Stimulated activated CD8-positive, alpha-beta memory T cell treated with anti-CD3 and anti-CD28 coated beads, Interleukin-15, amount 100 ng/mL, for 1 hour (primary cell): ENCODE data around the gene PARD3.

Source experiments
- DNase-seq: peaks from one replicate; pipeline ENCODE4 v3.0.0-alpha.2; 2020; ENCODE audit warnings: low read depth

PARD3 gene

DNA sequence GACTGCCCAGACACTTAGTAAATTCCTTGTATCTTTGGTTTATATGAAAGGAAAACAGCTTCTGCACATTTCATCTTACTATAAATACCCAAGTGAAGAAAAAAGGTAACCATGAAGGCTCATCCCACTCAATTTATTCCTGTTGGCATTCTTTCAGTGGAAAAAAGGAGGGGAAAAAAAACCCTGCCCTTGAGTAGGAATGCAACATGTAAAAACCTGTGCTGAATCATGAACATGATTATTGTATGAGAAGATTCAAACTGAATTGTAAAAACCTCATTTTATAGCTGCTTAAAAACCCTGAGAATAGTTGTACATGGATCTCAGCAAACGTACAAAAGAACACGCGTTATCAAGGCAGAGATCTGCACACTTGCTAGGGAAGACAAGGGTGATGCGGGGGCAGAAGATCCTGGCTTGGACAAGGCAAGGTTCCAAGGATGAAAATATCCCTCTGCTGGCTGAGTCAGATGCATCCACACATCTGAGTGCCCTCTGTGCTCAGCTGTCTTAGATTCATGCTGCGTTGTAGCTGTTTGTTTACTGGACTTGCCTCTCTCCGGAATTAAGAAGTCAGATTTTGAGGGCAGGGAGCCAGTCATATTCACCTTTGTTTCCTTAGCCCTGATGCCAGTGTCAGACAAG lies 658.2 kb downstream of the PARD3 start:
- DNase-seq = no peak

DNA sequence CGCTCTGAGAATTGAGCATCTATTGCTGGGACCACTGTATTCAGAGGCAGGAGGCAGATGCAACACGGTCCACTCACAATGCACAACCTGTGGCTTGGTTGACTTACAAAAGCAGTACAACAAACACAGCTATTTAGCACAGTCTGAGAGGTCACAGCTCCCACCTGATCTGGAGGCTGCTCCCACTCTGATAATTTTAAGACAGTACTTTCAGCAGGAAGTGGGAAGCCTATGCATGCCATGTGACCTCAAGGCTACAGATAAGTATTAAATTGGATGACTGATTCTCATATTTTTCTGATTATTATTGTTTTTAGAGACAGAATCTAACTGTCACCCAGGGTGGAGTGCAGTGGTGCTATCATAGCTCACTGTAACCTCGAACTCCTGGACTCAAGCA lies 659.3 kb downstream of the PARD3 start:
- no peak for DNase-seq

DNA sequence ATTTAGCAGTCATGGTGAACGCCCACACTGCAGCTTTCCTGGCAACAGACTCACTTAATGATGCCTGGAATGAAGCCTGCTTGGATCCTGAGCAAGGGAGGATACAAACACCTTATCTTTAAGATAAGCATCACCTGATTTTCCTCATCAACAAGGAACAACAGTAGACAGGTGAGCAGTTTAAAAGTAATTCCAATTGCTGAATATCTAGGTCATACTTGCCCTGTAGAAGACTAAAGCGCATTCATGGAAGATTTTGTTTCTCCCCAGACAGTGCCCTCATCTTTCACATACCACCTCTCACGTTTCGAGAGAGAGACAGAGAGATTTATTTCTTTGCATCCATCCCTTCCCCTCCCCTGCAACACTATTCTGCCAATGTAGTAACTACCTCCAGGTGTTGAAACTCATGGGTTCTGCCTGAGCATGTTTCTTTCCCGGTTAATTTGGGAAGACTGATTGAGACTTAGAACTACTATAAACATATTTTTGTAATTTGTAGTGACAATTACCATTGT lies 660.7 kb downstream of the PARD3 start:
- DNase-seq = no peak

DNA sequence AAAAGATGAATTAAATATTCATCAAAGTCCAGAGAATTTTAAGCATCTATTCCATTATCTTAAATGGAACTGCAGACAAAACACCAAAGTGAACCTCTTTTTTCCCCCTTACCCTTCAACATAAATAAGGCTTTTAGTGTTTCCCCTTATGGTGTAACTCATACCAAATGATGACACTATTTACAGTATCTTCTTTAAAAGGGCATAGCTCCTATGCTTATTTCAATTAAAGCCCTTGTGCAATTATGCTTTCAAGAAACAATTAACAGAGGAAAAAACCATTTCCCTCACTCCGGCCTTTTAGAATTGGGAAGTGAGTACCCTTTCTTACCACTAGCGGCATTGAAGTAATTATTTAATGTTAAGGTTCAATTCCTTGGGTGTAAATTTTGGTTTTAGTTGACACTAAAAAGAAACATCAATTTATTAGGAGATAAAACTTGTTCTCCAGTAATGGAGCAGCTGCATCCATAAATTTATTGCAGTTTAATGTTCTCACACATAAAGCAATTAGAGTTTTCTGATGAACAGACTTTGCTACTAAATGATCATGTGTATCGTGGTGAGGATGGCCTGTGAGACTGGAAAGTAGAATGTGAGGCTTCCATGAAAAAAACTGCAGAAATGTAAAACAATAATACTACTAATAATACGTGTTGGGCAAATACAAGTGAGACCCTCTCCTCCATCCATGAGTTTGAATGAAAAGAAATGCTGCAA lies 661.3 kb downstream of the PARD3 start:
- DNase-seq = no peak

DNA sequence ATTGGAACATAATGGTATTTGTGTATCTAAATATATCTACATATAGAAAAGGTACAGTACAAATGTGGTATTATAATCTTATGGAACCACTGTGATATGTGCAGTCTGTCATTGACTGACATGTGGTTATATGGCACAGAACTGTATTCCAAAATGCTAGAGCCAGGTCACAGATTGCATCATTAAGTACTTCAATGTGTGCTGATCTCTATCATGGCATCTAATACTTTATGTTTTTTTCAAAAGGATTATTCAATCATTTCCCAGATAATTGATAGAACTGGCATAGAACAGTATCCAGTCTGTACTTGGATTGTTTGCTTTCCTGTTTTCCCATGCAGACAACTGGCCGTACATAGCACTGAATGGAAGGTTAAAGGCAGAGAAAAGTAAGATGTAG lies 662.7 kb downstream of the PARD3 start:
- DNase-seq = no peak

DNA sequence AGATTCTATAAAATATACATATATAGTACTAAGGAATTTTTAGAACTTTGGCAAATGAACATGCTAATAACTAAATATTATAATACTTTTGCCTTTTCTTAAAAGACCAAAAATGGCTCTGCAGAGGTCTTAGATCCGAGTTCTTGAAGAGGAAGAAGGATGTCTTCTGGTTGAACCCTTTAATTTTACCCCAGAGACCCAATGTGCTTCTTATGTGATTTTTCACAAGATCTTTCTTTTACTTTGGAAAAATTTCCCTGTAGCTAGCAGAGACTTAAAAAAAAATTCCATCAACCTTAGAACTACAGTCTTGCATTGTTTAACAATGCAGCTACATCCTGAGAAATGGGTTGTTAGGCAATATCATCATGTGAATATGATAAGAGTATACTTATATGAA lies 663.2 kb downstream of the PARD3 start:
- no peak for DNase-seq

DNA sequence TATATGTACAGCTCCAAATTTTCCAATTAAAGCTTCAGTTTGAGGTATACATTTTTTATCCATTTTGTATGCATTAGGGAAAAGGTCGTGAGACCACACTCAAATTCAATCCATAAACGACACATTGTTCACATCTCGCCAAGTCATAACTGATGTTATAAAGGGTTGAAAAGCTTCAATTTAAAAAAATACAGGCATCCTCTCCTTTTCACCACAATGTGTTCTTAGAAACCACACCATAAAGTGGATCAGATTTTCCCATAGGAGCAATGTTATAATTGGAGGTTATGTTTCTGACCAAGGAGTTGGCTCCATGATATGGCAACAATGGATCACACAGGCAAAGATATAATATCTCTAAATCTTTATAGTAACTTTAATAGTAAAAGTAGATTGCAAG lies 663.6 kb downstream of the PARD3 start:
- no peak for DNase-seq

DNA sequence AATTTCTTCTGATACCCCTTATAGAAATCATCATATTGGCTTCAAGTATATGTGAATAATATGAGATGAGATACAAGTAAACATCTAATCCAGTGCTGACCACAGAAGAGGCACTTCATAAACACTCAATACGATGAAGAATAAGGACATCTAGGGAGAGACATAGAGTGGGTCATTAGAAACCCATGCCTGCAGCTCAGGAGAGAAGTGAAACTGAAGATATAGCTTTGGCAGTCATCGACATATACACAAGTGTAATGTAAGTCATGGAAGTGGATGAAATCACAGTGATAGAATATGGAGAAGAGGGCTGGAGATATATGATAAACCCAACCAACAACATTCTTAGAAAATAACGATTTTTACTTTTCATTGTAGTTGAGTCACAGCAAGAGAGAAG lies 665.0 kb downstream of the PARD3 start:
- DNase-seq = no peak

DNA sequence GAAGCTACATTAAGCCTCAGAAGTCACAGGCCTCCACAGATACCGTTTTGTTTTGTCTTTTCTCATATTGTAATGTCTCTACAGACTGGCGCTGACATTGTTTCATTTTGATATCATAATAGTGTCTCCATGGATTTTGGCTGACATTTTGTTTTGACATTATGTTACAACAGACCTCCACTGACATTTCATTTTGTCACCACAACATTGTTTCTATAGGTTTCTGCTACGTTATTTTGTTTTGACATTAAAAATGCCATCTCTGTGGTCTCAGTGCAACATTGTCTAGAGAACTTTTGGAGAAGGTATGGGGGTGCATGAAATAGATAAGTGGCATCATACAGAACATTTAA lies 666.8 kb downstream of the PARD3 start:
- no peak for DNase-seq

DNA sequence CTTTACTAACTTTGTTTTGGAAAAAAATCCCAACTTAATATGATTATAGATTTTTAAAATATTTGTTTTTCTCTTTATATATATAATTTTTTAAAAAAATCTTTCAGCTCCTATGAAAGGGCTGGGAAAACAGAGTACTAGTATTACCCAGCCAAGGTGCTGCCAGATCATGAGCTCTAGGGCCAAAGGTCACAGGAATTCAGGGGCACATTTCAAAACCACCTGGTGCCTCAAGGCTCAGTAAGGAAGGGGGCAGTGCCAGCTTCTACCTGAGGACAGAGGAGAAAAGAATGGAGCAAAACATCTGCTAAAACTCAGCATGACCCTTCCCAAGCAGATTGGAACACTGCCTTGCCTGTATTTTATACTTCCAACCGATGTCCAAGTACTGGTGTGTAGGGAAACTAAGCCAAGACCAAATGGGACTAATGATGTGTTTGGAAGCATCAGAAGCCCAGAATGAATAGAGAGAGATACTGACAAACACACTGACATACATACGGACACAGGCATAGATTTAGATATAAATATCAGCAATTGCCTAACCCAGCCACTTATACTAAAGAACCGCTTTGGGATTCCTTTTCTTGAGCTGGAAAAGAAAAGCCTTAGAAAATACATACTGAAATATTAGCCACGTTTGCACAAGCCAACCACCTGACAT lies 667.3 kb downstream of the PARD3 start:
- DNase-seq = no peak

DNA sequence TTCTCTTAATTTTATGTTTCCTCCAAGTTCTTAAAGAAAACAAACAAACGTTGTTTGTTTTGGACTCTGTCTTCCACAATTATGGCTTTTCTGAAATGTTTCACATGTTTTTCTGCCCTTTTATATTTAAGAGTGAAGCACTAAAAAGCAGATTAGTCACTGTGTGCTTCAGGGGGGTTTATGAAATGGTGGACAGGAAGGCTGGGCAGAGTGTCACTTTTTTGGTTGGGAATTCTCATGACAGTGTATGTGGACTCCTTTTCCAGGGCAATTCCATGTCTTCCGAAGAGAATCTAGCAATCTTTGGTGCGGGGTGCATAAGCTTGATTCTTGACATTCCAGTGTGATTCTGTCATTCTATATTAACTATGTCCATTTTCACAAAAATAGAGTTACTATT lies 669.4 kb downstream of the PARD3 start:
- DNase-seq = no peak

DNA sequence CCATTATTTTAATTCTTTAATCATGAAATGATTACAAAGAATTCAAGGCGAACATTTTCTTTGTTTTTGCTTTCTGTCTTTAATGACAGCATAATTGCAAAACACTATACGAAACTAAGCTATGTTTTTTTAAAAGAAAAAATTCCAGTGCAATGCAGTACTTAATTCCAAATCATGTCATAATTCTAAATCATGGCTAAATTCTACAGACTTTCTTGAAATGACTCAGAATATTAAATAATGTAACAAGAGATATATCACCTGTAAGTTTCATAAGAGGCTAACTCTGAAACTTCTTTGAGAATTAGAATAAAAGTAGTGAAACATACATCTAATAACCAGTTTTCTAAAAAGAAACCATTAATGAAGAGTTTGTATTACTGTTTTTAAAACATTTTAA lies 671.6 kb downstream of the PARD3 start:
- no peak for DNase-seq

DNA sequence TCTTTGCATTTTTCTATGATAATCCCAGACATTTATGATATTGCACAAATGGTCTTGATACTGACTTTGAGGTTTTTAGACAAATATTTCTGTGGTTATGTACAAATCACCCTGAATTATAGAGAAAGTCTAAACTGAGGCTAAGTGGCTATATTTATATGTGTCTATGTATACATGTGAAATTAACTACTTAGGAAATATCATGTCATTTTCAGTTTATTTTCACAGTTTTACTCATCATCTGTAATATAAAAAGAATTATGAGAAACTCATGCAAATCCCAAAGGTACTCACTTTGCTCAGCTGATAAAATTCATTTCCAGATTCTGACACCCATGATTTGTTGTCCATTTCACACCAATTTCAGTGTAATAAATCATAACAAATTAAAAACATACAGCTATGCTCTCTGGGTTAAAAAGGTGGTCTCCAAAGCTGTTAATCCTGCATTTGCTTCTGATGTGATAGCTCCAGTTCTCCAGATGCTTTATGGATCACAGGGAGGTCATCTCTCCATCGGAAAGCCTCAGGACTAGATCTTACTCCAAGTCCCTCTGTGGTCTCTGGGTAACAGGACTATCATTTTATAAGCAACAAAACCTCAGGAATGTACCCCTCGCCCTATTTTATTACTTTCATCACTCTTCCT lies 673.9 kb downstream of the PARD3 start:
- DNase-seq = no peak

DNA sequence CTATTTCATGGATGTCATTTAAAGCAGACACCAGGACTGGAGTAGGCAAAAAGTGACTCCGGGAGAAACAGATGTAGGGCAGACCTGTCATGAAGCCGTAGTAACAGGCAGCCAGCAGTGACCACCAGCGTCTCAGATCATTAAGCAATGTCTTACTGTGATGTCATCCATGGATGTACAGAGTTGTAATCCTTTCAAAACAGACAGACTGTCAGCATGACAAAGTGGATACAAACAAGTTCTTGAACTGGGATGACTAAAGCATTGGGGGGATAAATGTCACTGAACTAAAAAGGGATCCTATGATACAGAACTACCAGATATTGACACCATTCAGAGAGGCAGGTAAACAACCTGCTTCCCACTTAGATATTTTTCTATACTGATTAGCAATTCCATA lies 675.5 kb downstream of the PARD3 start:
- no peak for DNase-seq

DNA sequence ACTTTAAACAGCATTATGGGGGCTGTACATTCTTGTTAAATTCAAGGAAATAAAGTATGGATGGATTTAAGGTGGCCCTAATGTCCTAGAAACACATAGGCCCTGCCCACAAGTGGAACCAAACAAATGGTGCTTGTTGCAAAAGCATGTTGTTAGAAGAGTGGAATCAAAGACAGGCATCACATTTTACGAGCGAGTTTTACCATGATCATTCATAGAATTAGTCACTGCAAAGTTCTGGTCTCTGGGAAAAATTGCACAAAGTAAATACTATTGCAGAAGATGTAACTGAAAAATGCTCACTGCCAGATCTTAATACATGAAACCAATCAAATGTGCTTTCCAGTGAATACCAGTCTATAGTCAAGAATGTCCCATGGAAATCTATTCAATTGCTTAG lies 677.1 kb downstream of the PARD3 start:
- DNase-seq = no peak

DNA sequence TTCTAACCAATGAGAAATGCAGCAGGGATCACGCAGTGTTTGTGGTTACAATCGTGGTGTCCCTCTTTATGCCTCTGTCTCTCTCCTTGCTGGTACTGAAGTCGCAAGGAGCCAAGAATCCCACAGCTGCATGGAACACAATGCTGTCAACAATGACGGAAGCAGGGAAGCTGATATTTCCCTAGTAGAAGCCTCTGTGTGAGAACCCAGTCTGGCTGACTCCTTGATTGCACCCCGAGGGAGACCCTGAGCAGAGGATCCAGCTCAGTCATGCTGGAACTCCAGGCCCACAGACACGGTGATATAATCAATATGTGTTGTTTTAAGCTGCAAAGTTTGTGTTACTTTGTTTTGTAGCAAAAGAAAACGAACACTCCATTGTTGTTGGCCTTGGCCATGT lies 677.9 kb downstream of the PARD3 start:
- no peak for DNase-seq

DNA sequence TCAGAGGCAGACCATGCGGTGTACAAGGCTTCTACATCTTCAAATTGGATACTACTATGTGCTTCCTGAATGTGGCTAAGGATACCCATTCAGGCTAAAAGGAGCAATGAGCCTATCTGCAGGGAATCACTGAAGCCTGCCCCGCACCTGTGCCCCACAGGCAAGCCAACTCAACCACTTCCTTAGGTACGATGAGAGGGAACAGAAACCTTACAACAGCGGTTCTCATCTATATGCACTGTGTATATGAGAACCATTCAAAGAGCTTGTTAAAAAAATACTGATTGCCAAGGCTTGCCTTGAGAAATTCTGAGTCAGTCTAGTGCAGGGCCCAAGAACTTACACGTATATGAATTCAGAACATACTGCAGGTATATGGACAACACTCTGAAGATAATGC lies 679.6 kb downstream of the PARD3 start:
- DNase-seq = no peak

DNA sequence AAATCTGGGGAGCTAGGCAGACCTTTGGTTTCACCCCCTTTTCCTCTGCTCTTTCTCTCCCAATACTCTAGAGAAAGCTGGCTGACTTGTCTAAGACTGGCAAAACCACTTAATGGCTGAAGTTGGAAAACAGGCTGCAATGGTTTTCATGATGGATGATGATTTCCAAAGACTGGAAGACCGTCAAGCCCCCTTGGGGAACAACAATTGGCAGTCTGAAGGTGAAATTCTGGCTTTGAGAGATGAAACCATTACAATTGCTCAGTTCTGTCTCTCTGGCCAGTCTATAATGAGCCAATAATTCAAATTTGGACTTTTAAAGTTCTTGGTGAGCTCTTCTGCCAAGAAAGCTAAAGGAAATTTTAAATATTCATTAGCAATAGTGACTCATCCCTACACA lies 680.5 kb downstream of the PARD3 start:
- no peak for DNase-seq

DNA sequence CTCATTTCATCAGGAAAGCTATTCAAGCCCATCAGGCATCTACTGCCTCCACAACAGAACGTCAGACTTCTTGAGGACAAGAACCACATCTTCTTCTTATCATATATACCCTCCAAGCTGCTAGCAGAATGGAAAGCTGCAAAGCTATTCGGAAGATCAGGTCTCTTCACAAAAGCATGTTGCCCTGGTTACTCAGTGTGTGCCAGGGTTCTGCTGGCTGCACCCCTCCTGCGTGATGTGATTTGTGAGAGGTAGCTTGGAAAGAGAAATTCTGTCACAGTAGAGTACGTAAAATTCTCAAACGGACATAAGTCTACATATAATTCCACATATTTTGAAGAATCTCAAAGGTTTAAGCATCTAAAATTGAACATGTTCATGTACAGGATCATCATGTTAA lies 681.7 kb downstream of the PARD3 start:
- no peak for DNase-seq

DNA sequence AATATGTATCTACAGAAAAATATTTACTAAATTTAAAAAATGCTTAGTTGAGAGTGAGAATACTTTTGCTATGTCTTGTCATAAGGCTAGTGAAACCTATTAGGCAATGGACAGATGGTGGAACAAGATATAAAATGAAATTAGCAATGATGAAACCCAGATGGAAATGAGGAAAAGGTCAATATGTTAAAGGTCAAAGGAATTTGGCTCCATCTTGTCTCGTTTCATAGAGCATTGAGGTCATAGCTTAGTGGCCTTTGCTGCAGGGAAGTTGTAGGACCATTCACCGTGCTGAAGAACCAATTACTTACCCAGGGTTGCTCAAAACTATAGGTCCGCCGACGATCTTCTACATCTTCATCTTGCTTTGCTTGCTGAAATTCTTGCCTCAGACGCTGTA lies 683.9 kb downstream of the PARD3 start:
- DNase-seq = no peak

DNA sequence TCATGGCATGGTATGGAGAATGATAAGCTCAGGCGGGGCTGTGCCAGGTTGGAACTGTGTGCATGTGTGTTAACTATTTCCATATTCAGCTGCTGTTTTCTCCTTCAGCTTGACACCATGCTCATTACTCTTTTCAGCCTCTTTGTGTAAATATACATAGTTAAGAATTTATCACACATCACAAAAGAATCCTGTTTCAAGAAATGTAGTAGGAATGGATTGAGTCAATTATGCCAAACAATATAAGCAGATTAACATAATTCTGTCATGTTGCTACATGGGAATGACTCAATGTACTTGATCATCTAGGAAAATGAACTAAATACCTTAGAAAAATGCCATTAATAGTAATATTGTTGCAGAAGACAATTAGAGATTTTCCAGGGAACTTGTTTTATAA lies 687.4 kb downstream of the PARD3 start:
- DNase-seq = no peak

DNA sequence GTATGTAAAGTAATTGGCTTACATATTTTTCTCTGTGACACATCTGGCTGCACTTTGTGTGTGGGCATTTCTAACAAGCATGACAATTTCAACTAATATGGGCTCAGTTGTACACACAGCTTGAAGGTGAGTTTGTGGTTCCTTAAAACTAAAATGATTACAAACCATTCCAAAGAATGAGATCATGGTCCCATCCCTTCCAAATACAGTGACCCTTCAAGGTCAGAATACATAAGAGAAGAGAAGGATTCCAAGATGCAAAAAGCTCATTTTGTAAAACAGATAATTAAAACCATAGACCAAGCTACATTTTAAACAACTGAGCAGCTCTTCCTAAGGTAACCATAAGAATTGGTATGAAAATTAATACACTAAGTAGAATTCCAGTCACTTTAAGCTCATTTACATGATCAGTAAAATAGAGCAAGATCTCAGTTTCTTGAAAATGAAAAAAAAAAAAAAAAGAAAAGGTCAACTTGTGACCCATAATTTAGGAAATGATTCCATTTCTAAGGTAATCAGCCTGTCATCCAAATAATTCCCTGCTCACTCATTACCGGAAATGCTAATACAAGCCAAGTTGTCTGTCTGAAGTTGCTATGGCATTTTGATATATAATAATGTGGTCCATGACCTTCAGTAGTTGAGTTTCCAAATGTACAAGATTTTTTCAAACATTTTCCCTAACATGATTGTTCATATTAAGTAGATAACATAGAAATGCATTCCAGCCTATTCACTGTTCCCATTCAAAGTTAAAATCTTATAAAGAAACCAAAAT lies 688.5 kb downstream of the PARD3 start:
- no peak for DNase-seq
